HUDEP-2 (cell line): ENCODE data around the gene TEX264.

Experiments used
- DNase-seq, 76 experiments: peaks; one replicate each; lab custom pipeline; 2025; ENCODE audit not compliant: unreplicated experiment in 76 of 76; lab: John Stamatoyannopoulos, UW

Gene TEX264

GRCh38 chr3:51691949-51692348 is 20.9 kb downstream of the TEX264 start:
- no peak for DNase-seq

DNA sequence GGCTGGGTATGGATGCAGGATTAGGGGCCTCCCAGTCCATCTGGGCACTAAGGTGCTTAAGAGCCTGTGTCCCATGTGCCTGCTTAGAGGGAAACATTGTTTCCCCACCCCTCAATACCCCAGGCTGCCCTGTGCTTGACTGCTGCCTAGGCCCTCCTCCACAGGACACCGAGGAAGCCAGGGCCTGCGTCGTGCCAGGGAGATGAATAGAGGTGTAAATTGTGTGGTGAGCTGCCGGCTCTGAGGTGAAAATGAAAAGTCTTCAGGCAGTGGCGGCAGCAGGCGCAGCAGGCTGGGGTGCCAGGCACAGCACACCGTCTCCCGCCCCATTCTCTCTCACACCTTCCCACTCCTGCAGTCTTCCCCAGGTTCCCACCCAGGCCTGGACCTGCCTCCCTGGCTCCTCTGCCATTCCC is 21.9 kb downstream of the TEX264 start:
- DNase-seq: no peak

- no peak for DNase-seq
These were observed 25.9 kb downstream of the TEX264 start for GRCh38 chr3:51696954-51697353.

- DNase-seq: no peak
These were observed 27.2 kb downstream of the TEX264 start for GRCh38 chr3:51698209-51698608.

- no peak for DNase-seq
These were observed 29.4 kb downstream of the TEX264 start for GRCh38 chr3:51700403-51700802.

DNA sequence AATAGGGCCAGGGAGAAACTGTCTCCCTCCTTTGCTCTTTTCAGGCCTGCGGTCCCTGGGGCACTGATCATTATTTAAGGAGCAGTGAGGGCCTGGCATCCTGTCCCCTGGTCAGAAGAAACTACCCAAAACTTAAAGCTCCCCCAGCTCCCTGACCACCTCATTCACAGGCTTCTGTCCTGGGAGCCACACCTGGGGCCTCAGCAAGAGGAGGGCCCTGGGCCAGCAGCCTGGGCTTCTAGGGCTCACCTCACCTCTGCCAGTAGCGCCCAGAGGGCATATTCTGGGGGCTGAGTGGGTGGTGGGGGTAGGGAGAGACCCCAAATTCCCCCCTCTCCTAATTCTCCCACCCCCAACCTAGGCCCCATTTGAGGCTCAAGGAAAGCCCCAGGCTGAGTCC is 31.1 kb downstream of the TEX264 start:
- no peak for DNase-seq

- no peak for DNase-seq
These were observed 32.2 kb downstream of the TEX264 start for GRCh38 chr3:51703068-51703760.

DNA sequence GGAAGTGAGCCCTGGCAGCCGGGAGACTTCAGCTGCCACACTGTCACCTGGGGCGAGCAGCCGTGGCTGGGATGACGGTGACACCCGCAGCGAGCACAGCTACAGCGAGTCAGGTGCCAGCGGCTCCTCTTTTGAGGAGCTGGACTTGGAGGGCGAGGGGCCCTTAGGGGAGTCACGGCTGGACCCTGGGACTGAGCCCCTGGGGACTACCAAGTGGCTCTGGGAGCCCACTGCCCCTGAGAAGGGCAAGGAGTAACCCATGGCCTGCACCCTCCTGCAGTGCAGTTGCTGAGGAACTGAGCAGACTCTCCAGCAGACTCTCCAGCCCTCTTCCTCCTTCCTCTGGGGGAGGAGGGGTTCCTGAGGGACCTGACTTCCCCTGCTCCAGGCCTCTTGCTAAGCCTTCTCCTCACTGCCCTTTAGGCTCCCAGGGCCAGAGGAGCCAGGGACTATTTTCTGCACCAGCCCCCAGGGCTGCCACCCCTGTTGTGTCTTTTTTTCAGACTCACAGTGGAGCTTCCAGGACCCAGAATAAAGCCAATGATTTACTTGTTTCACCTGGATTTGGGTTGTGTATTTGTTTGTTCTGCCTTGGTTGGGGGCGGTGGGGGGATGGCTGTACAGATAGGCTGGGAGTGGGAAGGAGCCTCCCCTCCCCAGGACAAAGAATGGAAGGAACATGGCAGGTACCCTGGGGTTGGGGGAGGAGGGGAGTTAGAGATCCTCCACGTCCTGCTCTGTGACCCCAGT is 32.9 kb downstream of the TEX264 start:
- no peak for DNase-seq

DNA sequence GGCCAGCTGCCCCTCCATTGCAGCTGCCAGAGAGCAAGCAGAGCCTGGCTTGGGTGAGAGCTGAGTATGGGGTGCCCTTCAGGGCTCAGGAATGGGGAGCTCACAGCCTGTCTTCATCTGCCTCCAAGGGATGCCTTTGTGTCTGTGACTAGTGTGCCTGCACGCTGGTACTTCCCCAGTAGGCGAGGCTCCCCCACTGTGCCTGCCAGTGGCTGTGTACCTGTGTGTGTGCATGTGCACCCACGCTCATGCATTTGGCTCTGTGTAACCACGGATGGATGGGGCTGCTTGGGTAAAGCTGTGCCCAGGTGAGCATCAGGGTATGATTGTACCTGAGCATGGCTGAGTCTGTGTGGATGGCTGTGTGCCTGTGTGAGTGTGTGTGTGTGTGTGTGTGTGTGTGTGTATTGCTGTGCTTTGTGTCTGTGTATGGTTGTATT is 33.5 kb downstream of the TEX264 start:
- DNase-seq: no peak

- DNase-seq: no peak
These were observed 34.4 kb downstream of the TEX264 start for GRCh38 chr3:51705276-51706020.

DNA sequence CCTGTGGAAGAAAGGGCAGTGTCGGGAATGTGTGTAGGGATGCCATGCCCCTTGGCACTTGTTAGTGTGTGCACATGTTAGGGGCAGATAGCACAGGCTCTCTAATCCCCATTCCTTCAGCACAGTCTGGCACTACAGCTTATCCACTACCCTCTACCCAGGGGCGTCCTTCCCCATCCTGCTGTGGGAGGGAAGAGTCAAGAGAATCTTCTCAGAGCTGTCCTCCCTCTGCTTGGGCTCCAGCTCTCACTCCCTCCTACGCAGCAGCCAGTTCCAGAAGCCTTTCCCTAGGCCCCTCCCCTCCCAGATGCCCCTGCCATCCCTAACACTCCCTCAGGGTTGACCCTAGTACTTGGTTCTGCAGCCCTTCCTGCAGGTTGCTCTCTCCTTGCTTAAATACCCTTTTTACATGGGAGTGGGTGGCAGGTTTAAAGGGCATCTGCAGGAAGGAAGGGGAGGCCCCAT is 35.0 kb downstream of the TEX264 start:
- no peak for DNase-seq

GRCh38 chr3:51706788-51707731 is 36.0 kb downstream of the TEX264 start, which contains the start of gene GRM2:
Gene GRM2, plus strand, starts transcription at chr3:51707068. Its CDS starts 1,916 bp downstream, at chr3:51708984.
- DNase-seq: peak in 6 of 76 experiments; percentile 1 to 38 (median 9)

- no peak for DNase-seq
These were observed 37.3 kb downstream of the TEX264 start for GRCh38 chr3:51708216-51708845.

DNA sequence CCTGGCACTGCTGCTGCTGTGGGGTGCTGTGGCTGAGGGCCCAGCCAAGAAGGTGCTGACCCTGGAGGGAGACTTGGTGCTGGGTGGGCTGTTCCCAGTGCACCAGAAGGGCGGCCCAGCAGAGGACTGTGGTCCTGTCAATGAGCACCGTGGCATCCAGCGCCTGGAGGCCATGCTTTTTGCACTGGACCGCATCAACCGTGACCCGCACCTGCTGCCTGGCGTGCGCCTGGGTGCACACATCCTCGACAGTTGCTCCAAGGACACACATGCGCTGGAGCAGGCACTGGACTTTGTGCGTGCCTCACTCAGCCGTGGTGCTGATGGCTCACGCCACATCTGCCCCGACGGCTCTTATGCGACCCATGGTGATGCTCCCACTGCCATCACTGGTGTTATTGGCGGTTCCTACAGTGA is 38.0 kb downstream of the TEX264 start:
- DNase-seq: no peak

GRCh38 chr3:51709675-51710074 is 38.6 kb downstream of the TEX264 start:
- DNase-seq: peak in 1 of 76 experiments; percentile 3

GRCh38 chr3:51710631-51711351 is 39.7 kb downstream of the TEX264 start:
- peak in 1 of 76 experiments; percentile 7 for DNase-seq

DNA sequence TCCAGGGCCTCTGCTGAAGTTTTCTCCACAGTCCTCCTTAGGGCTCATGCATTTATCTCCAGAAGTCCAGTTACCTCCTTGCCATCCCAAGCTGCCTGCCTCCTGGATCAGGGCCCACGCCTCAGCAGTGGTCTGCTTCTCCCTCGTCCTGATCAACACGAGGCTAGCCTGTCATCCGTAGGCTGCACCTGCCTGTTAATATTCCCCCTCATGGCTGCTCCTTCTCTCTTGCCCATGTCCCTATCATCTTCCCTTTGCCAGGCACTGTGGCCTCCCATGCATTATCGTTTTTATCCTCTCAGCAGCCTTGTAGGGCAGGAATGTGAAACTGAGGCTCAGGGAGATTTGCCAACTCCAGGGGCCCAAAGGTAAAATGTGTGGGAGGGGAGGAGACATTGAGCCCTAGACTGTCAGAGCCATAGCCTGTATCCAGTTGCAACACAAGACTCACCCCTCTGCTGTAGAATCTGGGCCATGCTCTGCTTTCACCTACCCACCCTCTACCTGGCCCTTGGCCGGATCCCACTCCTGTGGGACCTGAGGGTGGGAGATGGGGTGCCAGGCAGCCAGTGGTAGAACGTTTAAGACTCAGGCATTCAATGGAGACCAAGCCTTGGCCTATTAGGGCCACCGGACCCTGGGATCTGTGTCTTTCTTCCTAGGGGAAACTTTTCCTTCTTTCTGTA is 40.4 kb downstream of the TEX264 start:
- DNase-seq: no peak

DNA sequence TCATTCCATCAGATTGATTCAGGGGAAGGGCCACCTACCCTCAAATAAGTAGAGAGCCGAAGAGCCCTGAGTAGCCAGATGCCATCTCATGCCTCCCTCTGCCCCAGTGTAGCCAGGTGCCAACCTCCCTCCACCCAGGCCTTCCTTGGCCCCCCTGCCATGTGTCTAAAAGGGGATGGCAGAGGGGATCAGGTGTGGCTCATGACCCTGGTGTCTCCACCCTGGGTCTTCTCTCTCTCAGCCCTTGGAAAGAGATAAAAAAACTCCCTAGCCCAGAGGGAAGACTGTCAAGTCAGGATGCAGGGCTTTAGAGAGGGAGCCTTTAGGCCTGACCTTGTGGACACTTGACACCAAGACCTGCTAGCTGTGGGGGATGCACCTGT is 41.0 kb downstream of the TEX264 start:
- no peak for DNase-seq
